CD14-positive monocyte (primary cell): ENCODE results near the gene ZFHX2. TPM values are rescaled to one million over a fixed set of nuclear protein-coding genes. Genes with fewer than 3 reads are reported as not detected.
A peak's percentile ranks its signal among the peaks of the same experiment; 100 is the strongest.

Experiments used
- DNase-seq, 3 donors: peaks; one replicate each; pipeline ENCODE4 v3.0.0-alpha.2; 2011 to 2022
- H2AFZ ChIP-seq: 2 replicates; pipeline ENCODE4 v1.6.0; 2012; ENCODE audit warnings: mild to moderate bottlenecking, low read depth, low read length, inconsistent platforms; ENCODE audit not compliant: insufficient read depth, poor library complexity, severe bottlenecking
- H3K27ac ChIP-seq, 2 donors: 1 replicate in 1 of 2; 2 replicates in 1 of 2; pipeline ENCODE4 v1.5.1; 2012 to 2013; ENCODE audit warnings: low read length in 2 of 2, control low read depth in 1 of 2, inconsistent platforms in 1 of 2, low read depth in 1 of 2, mild to moderate bottlenecking in 1 of 2
- H3K27me3 ChIP-seq, 2 donors: one replicate each; pipeline versions ENCODE4 v1.6.0 to v1.6.1; 2011 to 2013; ENCODE audit warnings: low read length in 2 of 2; ENCODE audit not compliant: control insufficient read depth in 2 of 2, insufficient read depth in 2 of 2
- H3K36me3 ChIP-seq, 2 donors: replicated peaks in 1 of 2; 1 replicate in 1 of 2; 2 replicates in 1 of 2; pipeline versions ENCODE4 v1.5.1 to v1.6.1; 2012 to 2013; ENCODE audit warnings: low read length in 2 of 2, control low read depth in 1 of 2, inconsistent platforms in 1 of 2, mild to moderate bottlenecking in 1 of 2; ENCODE audit not compliant: insufficient read depth in 2 of 2, control insufficient read depth in 1 of 2
- H3K4me1 ChIP-seq, 2 donors: 1 replicate in 1 of 2; 2 replicates in 1 of 2; pipeline versions ENCODE4 v1.5.1 to v1.6.1; 2012 to 2013; ENCODE audit warnings: low read length in 2 of 2, control low read depth in 1 of 2, inconsistent platforms in 1 of 2, mild to moderate bottlenecking in 1 of 2, moderate library complexity in 1 of 2; ENCODE audit not compliant: insufficient read depth in 2 of 2, control insufficient read depth in 1 of 2
- H3K4me2 ChIP-seq: replicated peaks from 2 replicates; pipeline ENCODE3; 2012; ENCODE audit warnings: low read length, moderate library complexity, mild to moderate bottlenecking; ENCODE audit not compliant: poor library complexity, severe bottlenecking; ENCODE audit errors: extremely low read depth
- H3K4me3 ChIP-seq, 3 experiments: fragments of 200-600 bp in 1 of 3; sonication (generic) in 1 of 3; replicated peaks in 1 of 3; 1 replicate in 2 of 3; 2 replicates in 1 of 3; pipeline ENCODE4 v1.5.1; 2011 to 2013; ENCODE audit warnings: low read length in 3 of 3, mild to moderate bottlenecking in 3 of 3, control low read depth in 2 of 3, low read depth in 2 of 3, inconsistent platforms in 1 of 3, moderate library complexity in 1 of 3
- H3K79me2 ChIP-seq: 2 replicates; pipeline ENCODE4 v1.6.0; 2012; ENCODE audit warnings: mild to moderate bottlenecking, control low read depth, inconsistent platforms, low read length, moderate library complexity; ENCODE audit not compliant: insufficient read depth
- H3K9ac ChIP-seq: 2 replicates; pipeline ENCODE4 v1.6.0; 2017; ENCODE audit warnings: low read length, mild to moderate bottlenecking; ENCODE audit not compliant: insufficient read depth, poor library complexity, severe bottlenecking
- H3K9me3 ChIP-seq, 2 donors: replicated peaks in 1 of 2; 1 replicate in 1 of 2; 2 replicates in 1 of 2; pipeline versions ENCODE4 v1.5.1 to v1.6.1; 2012 to 2013; ENCODE audit warnings: low read length in 2 of 2, control low read depth in 1 of 2; ENCODE audit not compliant: control insufficient read depth in 1 of 2, insufficient read depth in 1 of 2
- H4K20me1 ChIP-seq: 2 replicates; pipeline ENCODE4 v1.6.0; 2012; ENCODE audit warnings: mild to moderate bottlenecking, low read length, control low read depth, moderate library complexity; ENCODE audit not compliant: insufficient read depth
- H3K27ac Mint-ChIP-seq, 7 donors: one replicate each; pipeline ENCODE4 v1.8.0; 2020; ENCODE audit warnings: mild to moderate bottlenecking in 7 of 7, mixed read lengths in 7 of 7, moderate library complexity in 6 of 7, inconsistent platforms in 2 of 7
- H3K27me3 Mint-ChIP-seq, 3 donors: one replicate each; pipeline ENCODE4 v1.8.0; 2021 to 2022; ENCODE audit warnings: low read depth in 3 of 3, mild to moderate bottlenecking in 3 of 3, mixed read lengths in 3 of 3, moderate library complexity in 3 of 3, inconsistent platforms in 1 of 3
- H3K36me3 Mint-ChIP-seq, 2 donors: one replicate each; pipeline ENCODE4 v1.8.0; 2020; ENCODE audit warnings: mixed read lengths in 2 of 2, inconsistent platforms in 1 of 2, mild to moderate bottlenecking in 1 of 2
- H3K4me1 Mint-ChIP-seq: one replicate; pipeline ENCODE4 v1.8.0; 2020; ENCODE audit warnings: mild to moderate bottlenecking, mixed read lengths
- H3K4me3 Mint-ChIP-seq, 2 donors: one replicate each; pipeline ENCODE4 v1.8.0; 2020; ENCODE audit warnings: mild to moderate bottlenecking in 2 of 2, mixed read lengths in 2 of 2, moderate library complexity in 1 of 2
- H3K9me3 Mint-ChIP-seq, 7 donors: one replicate each; pipeline ENCODE4 v1.8.0; 2020 to 2022; ENCODE audit warnings: mixed read lengths in 7 of 7, mild to moderate bottlenecking in 6 of 7, moderate library complexity in 6 of 7, inconsistent platforms in 2 of 7
- WGBS: methylation state at CpG from one replicate; pipeline ENCODE4 v1.1.5; 2013; ENCODE audit warnings: missing lambda C conversion rate; ENCODE audit not compliant: insufficient coverage; 5-methylcytosine and 5-hydroxymethylcytosine counted together
- intact Hi-C, 2 donors: fragments of 100-400 bp; cut with micrococcal nuclease; formaldehyde crosslinking; loops; one replicate each; pipeline versions ENCODE4 v1.15.0 to v1.15.1; 2023
- polyA plus RNA-seq, 3 donors: library from polyadenylated mRNA; depleted of rRNA in 1 of 3; unstranded in 2 of 3; stranded (reverse) in 1 of 3; fragments of 300-500 nt in 2 of 3; fragments of >200 nt in 1 of 3; fragmentation: Illumina TruSeq in 2 of 3; gene quantifications; 1 replicate in 2 of 3; 2 replicates in 1 of 3; pipeline ENCODE4 v1.2.3, GENCODE V29; 2012 to 2021
- TF ChIP-seq, protein P1 (sequence below): fragments of 200-600 bp; IDR thresholded peaks from one replicate; pipeline ENCODE4 v1.8.0; 2022; ENCODE audit warnings: antibody characterized with exemption, mild to moderate bottlenecking

The ZFHX2 gene
- polyA plus RNA-seq, 3 donors: 0.01 to 0.07 TPM; not detected in 1

DNA sequence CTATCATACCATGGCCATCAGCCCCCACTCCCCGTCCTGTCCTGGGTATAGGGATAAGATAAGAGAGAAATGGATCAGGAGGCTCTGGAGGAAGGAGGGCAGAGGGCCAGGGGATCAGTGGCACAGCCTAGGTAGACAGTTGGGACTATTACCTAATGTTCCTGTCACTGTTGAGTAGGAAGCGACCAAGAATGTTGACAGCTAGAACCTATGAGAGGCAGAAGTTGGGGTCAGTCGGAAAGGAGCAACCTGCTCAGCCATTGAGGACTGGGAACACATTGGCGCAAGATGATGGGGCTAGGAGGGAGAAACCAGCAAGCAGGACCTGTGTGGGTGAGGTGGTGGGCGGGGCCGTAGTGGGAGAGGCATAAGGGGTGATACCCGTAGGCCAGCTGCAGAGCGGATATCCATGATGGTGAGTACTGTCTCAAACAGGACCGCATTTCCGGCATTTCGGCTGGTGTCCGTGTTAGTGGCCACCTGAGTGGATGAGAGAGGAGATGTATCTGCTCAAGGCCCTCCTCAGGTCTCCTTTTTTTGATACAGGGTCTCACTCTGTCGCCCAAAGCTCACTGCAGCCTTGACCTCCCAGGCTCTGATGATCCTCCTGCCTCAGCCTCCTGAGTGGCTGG is 12.7 kb upstream of the ZFHX2 start:
- Histone ChIP-seq H3K4me3 (no peak overlapping the region), H4K20me1 (peaks cover 30% of the 10 kb centered on the region), H2AFZ (no peak overlapping the region), H3K79me2 (peaks cover 15% of the 10 kb centered on the region), H3K36me3 (peaks cover 50 to 64% of the 10 kb centered on the region in 2 donors), H3K27me3 (no peaks in the 10 kb centered on the region), H3K4me1 (peaks cover 39 to 47% of the 10 kb centered on the region in 2 donors), H3K9ac (no peak overlapping the region), H3K4me2 (no peak overlapping the region), H3K27ac (peak overlapping the region in 1 of 2 donors; percentile 24), H3K9me3 (no peaks in the 10 kb centered on the region)
- no peak for DNase-seq
- intact Hi-C loops: loop anchor here in 1 of 2 donors (5.0 to 10.0 kb wide), 2 partner anchors 87 to 239 kb away; partner anchors contain the start of gene PABPN1
- 90% methylated on average over 11 of the region's 13 CpGs for WGBS
- peaks cover 48% of the 10 kb centered on the region for H3K4me1 Mint-ChIP-seq
- H3K27me3 Mint-ChIP-seq: peaks cover 0 to 1% (median 0%) of the 10 kb centered on the region in 3 donors
- H3K36me3 Mint-ChIP-seq: peaks cover 50 to 68% of the 10 kb centered on the region in 2 donors
- no peak overlapping the region for H3K4me3 Mint-ChIP-seq
- peaks cover 0 to 2% (median 0%) of the 10 kb centered on the region in 7 donors for H3K9me3 Mint-ChIP-seq
- H3K27ac Mint-ChIP-seq: peak overlapping the region in 4 of 7 donors; percentile 22 to 50 (median 30)
- TF ChIP-seq, protein P1, sequence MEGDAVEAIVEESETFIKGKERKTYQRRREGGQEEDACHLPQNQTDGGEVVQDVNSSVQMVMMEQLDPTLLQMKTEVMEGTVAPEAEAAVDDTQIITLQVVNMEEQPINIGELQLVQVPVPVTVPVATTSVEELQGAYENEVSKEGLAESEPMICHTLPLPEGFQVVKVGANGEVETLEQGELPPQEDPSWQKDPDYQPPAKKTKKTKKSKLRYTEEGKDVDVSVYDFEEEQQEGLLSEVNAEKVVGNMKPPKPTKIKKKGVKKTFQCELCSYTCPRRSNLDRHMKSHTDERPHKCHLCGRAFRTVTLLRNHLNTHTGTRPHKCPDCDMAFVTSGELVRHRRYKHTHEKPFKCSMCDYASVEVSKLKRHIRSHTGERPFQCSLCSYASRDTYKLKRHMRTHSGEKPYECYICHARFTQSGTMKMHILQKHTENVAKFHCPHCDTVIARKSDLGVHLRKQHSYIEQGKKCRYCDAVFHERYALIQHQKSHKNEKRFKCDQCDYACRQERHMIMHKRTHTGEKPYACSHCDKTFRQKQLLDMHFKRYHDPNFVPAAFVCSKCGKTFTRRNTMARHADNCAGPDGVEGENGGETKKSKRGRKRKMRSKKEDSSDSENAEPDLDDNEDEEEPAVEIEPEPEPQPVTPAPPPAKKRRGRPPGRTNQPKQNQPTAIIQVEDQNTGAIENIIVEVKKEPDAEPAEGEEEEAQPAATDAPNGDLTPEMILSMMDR: no peak

DNA sequence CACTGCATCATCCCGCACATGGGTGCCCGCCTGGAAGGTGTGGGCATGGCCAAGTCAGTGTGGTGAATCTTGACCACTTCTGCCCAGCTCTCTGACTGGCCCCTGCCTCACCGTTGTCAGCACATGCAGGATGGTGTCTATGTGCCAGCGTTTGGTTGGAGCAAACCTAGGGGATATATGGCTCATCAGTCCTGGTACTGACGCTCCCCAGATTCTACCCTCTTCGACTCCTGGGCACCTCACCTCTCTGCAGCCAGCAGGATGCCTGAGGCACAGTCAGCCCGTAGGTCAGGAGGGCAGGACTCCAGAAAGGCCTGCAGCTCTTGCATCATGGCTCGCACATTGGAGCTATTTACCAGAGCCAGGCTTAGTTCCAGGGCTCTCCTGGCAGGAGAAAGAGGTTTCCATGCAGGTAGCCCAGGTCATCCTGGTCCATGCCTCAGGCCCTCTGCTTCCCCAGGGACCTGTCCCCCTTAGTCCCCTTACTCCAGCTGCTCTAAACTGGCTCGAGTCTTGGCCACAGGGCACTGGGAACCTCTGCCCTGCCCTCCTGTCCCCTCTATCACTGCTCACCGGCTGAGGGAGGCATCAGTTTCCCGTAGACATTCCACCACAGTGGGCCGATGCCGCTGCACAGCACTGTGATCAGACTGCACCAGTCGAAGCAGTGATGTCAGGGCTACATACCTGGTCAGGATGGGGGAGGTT is 12.1 kb upstream of the ZFHX2 start:
- H3K27me3 ChIP-seq: no peaks in the 10 kb centered on the region
- H3K79me2 ChIP-seq: peaks cover 15% of the 10 kb centered on the region
- peaks cover 0 to 1% (median 0%) of the 10 kb centered on the region in 3 donors for H3K27me3 Mint-ChIP-seq
- no peak overlapping the region for H3K4me2 ChIP-seq
- H3K9me3 Mint-ChIP-seq: peaks cover 0 to 2% (median 0%) of the 10 kb centered on the region in 7 donors
- H4K20me1 ChIP-seq: peaks cover 31% of the 10 kb centered on the region
- H3K4me3 Mint-ChIP-seq: no peak overlapping the region
- no peak for DNase-seq
- no peaks in the 10 kb centered on the region for H3K9me3 ChIP-seq
- 95% methylated on average over 8 of the region's 14 CpGs for WGBS
- TF ChIP-seq, protein P1: no peak
- H2AFZ ChIP-seq: no peak overlapping the region
- peak overlapping the region; percentile 22 to 87 (median 70) for H3K27ac Mint-ChIP-seq
- peaks cover 57 to 71% of the 10 kb centered on the region in 2 donors for H3K36me3 ChIP-seq
- peak overlapping the region; percentile 24 to 34 for H3K27ac ChIP-seq
- H3K4me3 ChIP-seq: no peak overlapping the region
- peaks cover 41% of the 10 kb centered on the region for H3K4me1 Mint-ChIP-seq
- H3K9ac ChIP-seq: no peak overlapping the region
- peaks cover 33 to 41% of the 10 kb centered on the region in 2 donors for H3K4me1 ChIP-seq
- H3K36me3 Mint-ChIP-seq: peaks cover 53 to 74% of the 10 kb centered on the region in 2 donors
- intact Hi-C loops: loop anchor here in 1 of 2 donors (5.0 to 10.0 kb wide), 2 partner anchors 86 to 239 kb away; partner anchors contain the start of gene PABPN1
